Superior temporal gyrus (tissue), 1 donor: ENCODE measurements around the gene IQGAP2.
"Not testable (repeated sequence)": the region's sequence is repeated elsewhere in the genome, so short reads cannot be mapped to it uniquely, and the experiment has no call there.

ENCODE experiments used
- DNase-seq: peaks from one replicate; pipeline ENCODE4 v3.0.0-alpha.2; 2016; ENCODE audit errors: extremely low spot score

The IQGAP2 gene

GRCh38 chr5:76715736-76716455 is 312.8 kb downstream of the IQGAP2 start, which contains the start of gene F2R:
F2R (plus strand) TSS chr5:76716126; CDS start chr5:76716308, 182 bp downstream.
- DNase-seq, result no peak

DNA sequence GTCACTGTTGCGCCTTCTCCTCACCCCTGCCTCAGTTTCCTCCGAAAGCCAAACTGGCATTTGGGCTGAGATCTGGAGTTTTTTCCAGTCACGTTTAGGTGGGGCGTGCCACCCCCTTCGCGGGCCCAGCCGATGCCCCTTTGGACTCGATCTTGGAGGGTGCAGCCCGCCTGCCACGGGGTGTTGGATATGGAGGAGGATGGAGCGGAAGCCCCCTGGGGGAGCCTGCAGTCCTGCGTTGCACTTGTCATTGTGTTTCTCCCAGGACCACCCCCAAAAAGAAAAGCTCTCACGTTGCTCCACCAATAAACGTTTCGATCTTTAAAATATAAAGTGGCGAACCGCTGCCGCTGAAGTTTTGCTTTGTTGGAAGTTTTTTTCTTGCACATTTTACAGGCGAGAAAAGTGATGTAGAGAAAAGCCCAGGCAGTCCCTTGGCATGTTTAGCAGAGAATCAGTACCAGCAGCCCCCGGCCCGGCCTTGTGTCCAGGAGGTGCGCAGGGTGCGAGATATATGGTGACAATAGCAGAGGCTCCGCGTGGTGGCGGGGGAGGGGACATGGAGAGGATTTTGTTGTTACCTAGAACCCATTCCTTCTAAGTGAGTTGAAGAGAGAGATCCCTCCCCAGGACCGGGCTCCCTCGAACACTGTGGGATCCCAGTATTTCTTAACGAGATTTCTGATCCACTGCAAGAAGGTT is 313.5 kb downstream of the IQGAP2 start:
- DNase-seq, result no peak

GRCh38 chr5:76717222-76718083 is 314.4 kb downstream of the IQGAP2 start:
- DNase-seq, result no peak

GRCh38 chr5:76718381-76718832 is 315.3 kb downstream of the IQGAP2 start:
- no peak for DNase-seq

DNA sequence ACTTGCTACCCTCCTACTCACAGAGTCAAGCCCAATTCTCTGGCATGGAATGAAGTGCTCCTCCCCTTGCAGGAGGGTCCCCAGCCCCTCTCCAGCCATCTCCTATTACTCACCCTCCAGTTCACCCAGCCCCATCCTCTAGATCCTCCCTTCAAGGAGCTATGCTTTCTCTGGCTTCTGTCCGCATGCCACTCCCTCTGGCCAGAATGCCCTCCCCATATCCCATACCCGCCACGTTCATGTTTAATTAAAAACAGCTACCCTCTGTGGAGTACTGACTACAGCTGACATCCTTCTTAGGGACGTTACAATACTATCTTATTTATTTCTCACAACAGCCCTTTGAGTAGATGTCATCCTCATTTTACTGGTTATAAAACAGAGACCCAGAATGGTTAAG is 315.8 kb downstream of the IQGAP2 start:
- no peak for DNase-seq

- DNase-seq, result no peak
Measured at GRCh38 chr5:76720988-76721569, 318.0 kb downstream of the IQGAP2 start.

DNA sequence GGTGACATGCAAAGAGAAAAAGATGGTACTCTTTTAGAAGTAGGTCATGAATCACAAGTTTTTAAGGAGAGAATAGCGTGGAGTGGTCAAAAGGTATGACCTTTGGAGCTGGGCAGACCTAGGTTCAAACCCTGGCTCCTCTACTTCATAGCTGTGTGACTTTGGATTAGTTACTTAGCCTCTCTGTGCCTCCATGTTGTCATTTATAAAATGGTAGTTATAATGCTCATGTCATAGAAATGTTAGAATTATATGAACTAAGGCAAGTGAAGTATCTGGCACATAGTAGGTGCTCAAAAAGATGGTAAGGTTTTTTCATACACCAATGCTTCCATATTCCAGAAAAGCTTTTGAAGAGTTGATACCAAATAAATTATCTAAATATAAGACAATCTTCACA is 320.2 kb downstream of the IQGAP2 start:
- DNase-seq, result no peak

- no peak for DNase-seq
Measured at GRCh38 chr5:76723906-76724305, 320.8 kb downstream of the IQGAP2 start.

DNA sequence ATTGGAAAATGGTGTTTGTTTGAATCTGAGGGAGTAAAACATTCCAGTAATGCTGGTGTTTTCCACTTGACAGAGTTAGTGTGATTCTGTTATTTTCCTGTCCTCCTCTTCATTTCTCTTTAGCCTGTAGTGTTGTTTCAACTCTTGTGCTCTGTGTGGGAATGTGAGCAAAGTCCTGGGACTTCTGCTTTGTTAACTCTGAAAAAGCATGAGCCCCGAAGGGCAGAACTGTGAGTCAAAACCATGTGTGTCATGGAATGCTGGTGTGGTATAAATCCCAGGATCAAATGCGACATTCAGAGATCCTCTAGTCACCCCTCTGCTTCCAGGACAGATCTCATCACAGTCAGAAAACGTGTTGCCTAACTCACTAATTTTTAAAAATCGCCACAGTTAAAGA is 321.8 kb downstream of the IQGAP2 start:
- DNase-seq, result no peak

DNA sequence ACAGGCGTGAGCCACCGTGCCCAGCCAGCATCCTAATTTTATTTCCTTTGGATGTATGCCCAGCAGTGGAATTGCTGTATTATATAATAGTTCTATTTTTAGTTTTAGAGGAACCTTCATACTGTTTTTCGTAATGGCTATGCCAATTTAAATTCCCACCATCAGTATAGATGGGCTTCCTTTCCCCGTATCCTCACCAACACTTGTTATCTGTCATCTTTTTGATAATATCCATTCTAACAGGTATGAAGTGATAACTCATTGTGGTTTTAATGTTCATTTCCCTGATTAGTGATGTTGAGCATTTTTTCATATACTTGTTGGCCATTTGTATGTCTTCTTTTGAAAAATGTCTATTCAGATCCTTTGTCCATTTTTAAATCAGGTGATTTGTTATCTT is 325.9 kb downstream of the IQGAP2 start:
- no peak for DNase-seq

- DNase-seq, result no peak
Measured at GRCh38 chr5:76729373-76730290, 326.5 kb downstream of the IQGAP2 start.

GRCh38 chr5:76732405-76733048 is 329.4 kb downstream of the IQGAP2 start:
- no peak for DNase-seq

DNA sequence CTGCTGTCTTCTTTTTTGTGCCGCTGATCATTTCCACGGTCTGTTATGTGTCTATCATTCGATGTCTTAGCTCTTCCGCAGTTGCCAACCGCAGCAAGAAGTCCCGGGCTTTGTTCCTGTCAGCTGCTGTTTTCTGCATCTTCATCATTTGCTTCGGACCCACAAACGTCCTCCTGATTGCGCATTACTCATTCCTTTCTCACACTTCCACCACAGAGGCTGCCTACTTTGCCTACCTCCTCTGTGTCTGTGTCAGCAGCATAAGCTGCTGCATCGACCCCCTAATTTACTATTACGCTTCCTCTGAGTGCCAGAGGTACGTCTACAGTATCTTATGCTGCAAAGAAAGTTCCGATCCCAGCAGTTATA is 329.9 kb downstream of the IQGAP2 start:
- DNase-seq, result no peak

GRCh38 chr5:76735762-76736545 is 332.9 kb downstream of the IQGAP2 start:
- no peak for DNase-seq

DNA sequence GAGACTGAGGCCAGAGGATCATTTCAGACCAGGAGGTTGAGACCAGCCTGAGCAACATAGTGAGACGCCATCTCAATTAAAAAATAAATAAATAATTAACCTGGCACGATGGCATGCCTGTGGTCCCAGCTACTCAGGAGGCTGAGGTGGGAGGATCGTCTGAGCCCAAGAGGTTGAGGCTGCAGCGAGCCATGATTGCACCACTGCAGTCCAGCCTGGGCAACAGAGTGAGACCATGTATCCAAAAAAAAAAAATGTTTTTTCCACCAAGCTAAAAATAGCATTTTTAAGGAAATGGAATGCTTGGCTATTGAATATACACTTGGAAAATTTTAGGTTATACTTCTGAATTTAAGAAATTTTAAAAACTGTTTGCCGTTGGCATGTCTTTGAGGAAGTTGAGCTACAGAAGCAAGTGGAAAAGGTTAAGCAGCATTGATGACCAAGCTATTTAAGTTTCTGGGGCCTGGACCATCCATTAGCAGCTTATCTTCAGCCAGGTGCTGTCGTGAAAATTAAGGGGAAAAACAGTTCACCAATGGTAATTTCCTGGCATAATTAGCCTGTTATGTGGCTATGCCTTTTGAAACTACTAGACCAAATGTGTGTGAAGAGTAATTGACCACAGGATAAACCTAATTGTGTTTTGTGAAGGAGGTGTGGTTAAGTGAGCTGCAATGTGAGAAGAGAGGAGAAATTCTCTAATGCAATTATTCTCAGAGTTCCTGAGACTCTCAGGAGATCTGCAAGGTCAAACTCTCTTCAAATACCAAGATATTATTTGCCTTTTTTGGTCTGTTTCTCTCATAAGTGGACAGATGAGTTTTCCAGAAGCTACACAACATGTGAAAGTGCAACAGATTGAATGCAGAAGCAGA is 333.8 kb downstream of the IQGAP2 start:
- no peak for DNase-seq

DNA sequence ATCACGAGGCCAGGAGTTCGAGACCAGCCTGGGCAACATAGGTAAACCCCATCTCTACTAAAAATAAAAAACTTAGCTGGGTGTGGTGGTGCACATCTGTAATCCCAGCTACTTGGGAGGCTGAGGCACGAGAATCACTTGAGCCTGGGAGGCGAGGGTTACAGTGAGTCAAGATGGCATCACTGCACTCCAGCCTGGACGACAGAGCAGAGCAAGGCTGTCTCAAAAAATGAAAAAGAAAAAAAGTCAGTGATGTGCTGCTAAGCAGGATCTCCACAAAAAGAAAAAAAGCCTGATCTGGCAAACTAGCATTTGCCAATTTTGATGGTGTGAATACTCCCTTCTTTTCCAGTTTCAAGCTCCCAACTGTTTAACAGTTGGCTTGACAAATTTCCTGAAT is 334.8 kb downstream of the IQGAP2 start:
- DNase-seq, result no peak

DNA sequence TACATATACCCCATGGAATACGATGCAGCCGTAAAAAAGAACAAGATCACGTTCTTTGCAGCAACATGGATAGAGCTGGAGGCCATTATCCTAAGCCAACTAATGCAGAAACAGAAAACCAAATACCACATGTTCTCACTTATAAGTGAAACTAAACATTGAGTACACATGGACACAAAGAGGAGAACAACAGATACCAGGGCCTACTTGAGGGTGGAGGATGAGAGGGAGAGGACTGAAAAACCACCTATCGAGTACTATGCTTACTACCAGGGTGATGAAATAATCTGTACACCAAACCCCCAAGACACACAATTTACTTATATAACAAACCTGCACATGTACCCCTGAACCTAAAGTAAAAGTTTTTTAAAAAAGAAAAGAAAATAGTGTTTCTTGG is 338.4 kb downstream of the IQGAP2 start:
- not testable (repeated sequence) for DNase-seq

DNA sequence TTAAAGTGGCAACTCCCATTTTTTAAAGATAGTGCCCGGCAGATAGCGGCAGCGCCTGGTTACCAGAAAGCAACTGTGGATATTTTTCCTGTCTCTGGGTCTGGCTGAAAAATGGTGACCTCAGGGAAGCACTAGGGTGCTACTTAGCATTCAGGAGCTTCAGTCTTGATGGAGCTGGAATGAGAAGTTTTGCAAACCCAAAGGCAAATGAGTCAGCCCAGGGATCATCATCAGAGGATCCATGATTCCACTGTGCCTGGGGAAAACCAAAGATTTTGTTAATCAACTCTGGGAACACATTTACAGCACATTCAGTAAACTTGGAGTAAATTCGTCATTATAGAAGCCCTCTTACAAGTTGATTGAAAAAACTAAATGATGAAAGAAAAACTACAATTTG is 339.5 kb downstream of the IQGAP2 start:
- no peak for DNase-seq

DNA sequence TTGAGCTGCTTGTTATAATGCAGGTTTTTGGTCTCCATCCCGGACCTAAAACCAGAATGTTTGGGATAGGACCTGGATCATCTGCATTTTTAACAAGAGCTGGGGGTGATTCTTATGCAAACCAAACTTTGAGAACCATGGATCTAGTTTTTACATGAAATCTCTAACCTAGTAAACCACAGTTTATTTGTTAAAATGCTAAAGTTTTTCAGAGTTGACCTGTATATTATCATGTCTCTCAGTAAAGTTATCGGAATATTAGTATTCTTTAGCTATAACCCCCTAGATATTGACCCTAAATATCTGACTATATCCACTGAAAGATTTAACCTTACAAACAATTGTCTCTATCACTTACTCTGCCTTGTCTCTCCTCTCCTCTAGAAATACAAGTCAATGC is 341.5 kb downstream of the IQGAP2 start:
- no peak for DNase-seq
